ENCODE measurements around the gene ZFP36L1.

GRCh38 chr14:68814539-68815297 is 21.9 kb upstream of the ZFP36L1 start:
- TF ChIP-seq POLR2A (IDR thresholded peaks at IDR 0.05) (no peak), CTCF (IDR thresholded peaks at IDR 0.05) (no peak), POLR2AphosphoS5 (IDR thresholded peaks at IDR 0.05) (peak in 1 of 4 donors; percentile 46), EP300 (IDR thresholded peaks at IDR 0.05) (no peak)
